ENCODE results near the gene KCTD5. TPM values are rescaled to one million over a fixed set of nuclear protein-coding genes. Genes with fewer than 3 reads are reported as not detected.
A peak's percentile ranks its signal among the peaks of the same experiment; 100 is the strongest.

KCTD5 gene
- total and polyA plus RNA-seq, 2 of the 8 experiments (the other 6 are each of a cell fraction or from before 2014, with no cell fraction given), result 26.6 to 31.8 TPM

DNA sequence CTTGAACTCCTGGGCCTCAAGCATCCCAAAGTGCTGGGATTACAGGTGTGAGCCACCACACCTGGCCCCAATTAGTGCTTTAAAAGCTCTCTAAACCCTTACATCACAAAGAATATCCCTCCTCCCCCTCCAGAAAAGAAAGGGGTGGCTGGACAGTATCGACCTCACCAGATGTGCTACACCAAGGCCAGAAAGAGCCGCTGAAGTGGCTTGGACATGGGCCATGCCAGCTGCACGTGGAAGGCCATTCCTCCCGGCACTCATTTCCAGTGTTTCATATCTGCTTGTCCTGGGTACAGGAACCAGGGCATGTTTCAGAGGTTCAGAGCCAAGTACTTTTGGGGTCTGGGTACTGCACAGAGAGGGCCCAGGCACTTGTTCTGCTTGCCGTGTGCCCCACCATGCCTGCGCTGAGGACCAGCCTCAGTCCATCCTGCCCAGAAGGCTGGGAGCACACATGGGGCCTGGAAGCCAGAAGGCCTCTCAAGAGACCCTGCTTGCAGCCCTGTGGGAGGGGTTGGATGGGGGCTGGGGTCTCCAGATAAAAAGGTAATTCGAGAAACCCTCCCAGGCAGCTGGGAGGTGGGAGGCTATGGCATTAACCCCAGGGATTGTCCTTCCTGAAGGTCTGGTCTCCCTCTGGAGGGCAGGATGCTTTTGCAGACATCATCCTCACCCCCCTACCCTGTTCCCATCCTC lies 66.6 kb downstream of the KCTD5 start:
- DNase-seq (ENCODE audit: low read depth in 1 of 2, low spot score in 2 of 2) (no peak), FAIRE-seq (no peak)
- Histone ChIP-seq H2BK120ac (replicated peaks; ENCODE audit: low read depth, low read length) (no peak overlapping the region), H4K8ac (ENCODE audit: extremely low read depth, insufficient read depth, low read length) (0 out of 2 replicates have a peak overlapping the region, but pooled peaks have one; percentile 35), H3K4ac (replicated peaks; ENCODE audit: insufficient read length, low read depth, low read length) (no peak overlapping the region), H2AK5ac (ENCODE audit: low read depth, low read length) (no peak overlapping the region), H3K23me2 (ENCODE audit: low read depth, low read length) (peaks cover 4% of the 10 kb centered on the region; the same call in 1 of the 2 replicates), H3K18ac (ENCODE audit: extremely low read depth, low read length) (no peak overlapping the region), H4K91ac (replicated peaks; ENCODE audit: insufficient read length, low read length) (no peak overlapping the region), H3K36me3 (ENCODE audit: control insufficient read depth in 2 of 4, insufficient read depth in 4 of 4, low read length in 3 of 4) (peaks cover 0 to 6% (median 0%) of the 10 kb centered on the region in 4 experiments; a peak in 1 of 8 replicates), H3K14ac (ENCODE audit: insufficient read length) (no peak overlapping the region), H3K4me1 (replicated peaks in 1 of 4; ENCODE audit: control insufficient read depth in 3 of 4, insufficient read depth in 4 of 4, low read length in 3 of 4) (peaks cover 0 to 7% (median 3%) of the 10 kb centered on the region in 4 experiments; a peak in 6 of 7 replicates), H3K79me2 (ENCODE audit: control insufficient read depth in 1 of 2, insufficient read depth in 2 of 2, low read length in 2 of 2) (peaks cover 9 to 18% of the 10 kb centered on the region in 2 experiments), H3K9ac (replicated peaks in 1 of 4; ENCODE audit: extremely low read depth in 1 of 4, low read depth in 3 of 4, low read length in 3 of 4) (no peak overlapping the region), H2BK20ac (ENCODE audit: low read length) (no peak overlapping the region), H4K5ac (ENCODE audit: insufficient read length, low read depth, low read length) (no peak overlapping the region), H3K27me3 (replicated peaks in 1 of 4; ENCODE audit: control insufficient read depth in 3 of 4, extremely low read depth in 1 of 4, insufficient read depth in 3 of 4, low read length in 3 of 4) (no peaks in the 10 kb centered on the region), H4K20me1 (replicated peaks in 1 of 2; ENCODE audit: control insufficient read depth in 1 of 2, insufficient read depth in 2 of 2, low read length in 2 of 2) (peaks cover under 1 to 2% of the 10 kb centered on the region in 2 experiments), H3K79me1 (ENCODE audit: low read depth, low read length) (peaks cover 5% of the 10 kb centered on the region), H2BK12ac (ENCODE audit: low read depth, low read length) (no peak overlapping the region), H3K4me2 (ENCODE audit: insufficient read depth in 1 of 2, low read depth in 2 of 2, low read length in 2 of 2) (no peak overlapping the region), H3K9me3 (ENCODE audit: insufficient read depth in 2 of 2, low read depth in 1 of 2, low read length in 1 of 2) (no peaks in the 10 kb centered on the region), H3K23ac (ENCODE audit: insufficient read length) (no peak overlapping the region), H3K27ac (ENCODE audit: low read depth, low read length) (no peak overlapping the region), H2AFZ (ENCODE audit: low read length) (no peak overlapping the region), H2BK15ac (ENCODE audit: low read length) (no peak overlapping the region), H3K4me3 (ENCODE audit: extremely low read depth in 1 of 4, insufficient read depth in 2 of 4, low read depth in 3 of 4, low read length in 4 of 4) (no peak overlapping the region), H3K56ac (replicated peaks; ENCODE audit: insufficient read length, low read depth, low read length) (no peak overlapping the region), H2BK5ac (ENCODE audit: low read depth, low read length) (no peak overlapping the region; the same call in 1 of the 2 replicates)
- ChIA-PET POLR2A (ENCODE audit: partially characterized antibody) (interaction anchor here (1.2 to 8.3 kb wide), 3 partner anchors 10 to 29 kb away, joined by 3 to 96 read pairs (median 4); partner anchors contain the start of gene ELOB), CTCF (ENCODE audit: partially characterized antibody) (interaction anchor here (1.3 kb wide), 1 partner anchor 90 kb away, joined by 3 read pairs; no protein-coding TSS in a partner anchor)
- WGBS, 2 experiments (ENCODE audit: extremely low coverage in 1 of 2, insufficient coverage in 1 of 2, insufficient read length in 1 of 2, insufficient replicate concordance in 2 of 2, low coverage in 1 of 2, low lambda C conversion rate in 2 of 2, missing lambda C conversion rate in 1 of 2), result 93% methylated on average over 7 of the region's 7 CpGs; no CpG with 5 or more reads in 1 of the 2 experiments
- TF ChIP-seq, protein P1, sequence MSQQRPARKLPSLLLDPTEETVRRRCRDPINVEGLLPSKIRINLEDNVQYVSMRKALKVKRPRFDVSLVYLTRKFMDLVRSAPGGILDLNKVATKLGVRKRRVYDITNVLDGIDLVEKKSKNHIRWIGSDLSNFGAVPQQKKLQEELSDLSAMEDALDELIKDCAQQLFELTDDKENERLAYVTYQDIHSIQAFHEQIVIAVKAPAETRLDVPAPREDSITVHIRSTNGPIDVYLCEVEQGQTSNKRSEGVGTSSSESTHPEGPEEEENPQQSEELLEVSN (IDR thresholded peaks at IDR 0.05), result no peak
- TF ChIP-seq TEAD4 (IDR thresholded peaks at IDR 0.05; ENCODE audit: low read depth, low read length) (no peak), EP300 (IDR thresholded peaks at IDR 0.05; ENCODE audit: borderline replicate concordance in 1 of 2, low read depth in 2 of 2, low read length in 2 of 2) (no peak), SIX5 (IDR thresholded peaks at IDR 0.05; ENCODE audit: low read depth, low read length) (no peak), TAF1 (IDR thresholded peaks at IDR 0.05; ENCODE audit: low read depth, low read length) (no peak), FOSL1 (IDR thresholded peaks at IDR 0.05; ENCODE audit: insufficient read depth, low read depth, low read length) (no peak), POU5F1 (IDR thresholded peaks at IDR 0.05; ENCODE audit: low read depth, low read length) (no peak), EGR1 (IDR thresholded peaks at IDR 0.05; ENCODE audit: borderline replicate concordance, low read depth, low read length) (no peak), CTBP2 (IDR thresholded peaks at IDR 0.05; ENCODE audit: borderline replicate concordance, insufficient read depth, insufficient read length, low read length) (no peak), CBX5 (IDR thresholded peaks at IDR 0.05; ENCODE audit: low read depth, low read length) (no peak), RXRA (IDR thresholded peaks at IDR 0.05; ENCODE audit: insufficient read depth, low read depth, low read length) (no peak)
